ENCODE data around the gene IL2RG. TPM values are rescaled to one million over a fixed set of nuclear protein-coding genes. Genes with fewer than 3 reads are reported as not detected.

Gene IL2RG
- total and polyA plus RNA-seq, 4 donors = 2.2 to 4.0 (median 3.3) TPM

- no peak for TF ChIP-seq HNF4G (IDR thresholded peaks at IDR 0.05)
These were observed 36.9 kb upstream of the IL2RG start (continued) for GRCh38 chrX:71148278-71148663.

GRCh38 chrX:71147496-71148277 lies 36.3 kb upstream of the IL2RG start:
- no peaks in the 10 kb centered on the region for H3K9me3 ChIP-seq (ENCODE audit: control insufficient read depth in 4 of 4, low read length in 3 of 4)
- H3K4me1 ChIP-seq (ENCODE audit: control insufficient read depth in 4 of 4, insufficient read depth in 4 of 4, low read length in 3 of 4) = peaks cover 0 to 6% (median 3%) of the 10 kb centered on the region in 4 donors
- H3K9ac ChIP-seq (ENCODE audit: low read depth in 1 of 2, low read length in 2 of 2) = no peak overlapping the region
- peaks cover 0 to 2% (median 0%) of the 10 kb centered on the region in 4 donors for H3K36me3 ChIP-seq (ENCODE audit: control insufficient read depth in 4 of 4, insufficient read depth in 3 of 4, low read depth in 1 of 4, low read length in 3 of 4)
- 92% methylated on average over 28 of the region's 28 CpGs for WGBS
- no peak overlapping the region for H3K4me3 ChIP-seq (ENCODE audit: low read depth in 1 of 3, low read length in 3 of 3)
- TF ChIP-seq SP1 (IDR thresholded peaks at IDR 0.05) (no peak), RXRA (IDR thresholded peaks at IDR 0.05) (no peak), HNF4A (conservative IDR thresholded peaks at IDR 0.05) (no peak), EGR1 (IDR thresholded peaks at IDR 0.05; ENCODE audit: low read depth in 2 of 2) (no peak), ZBTB33 (IDR thresholded peaks at IDR 0.05) (no peak), JUND (IDR thresholded peaks at IDR 0.05) (no peak), FOXA2 (IDR thresholded peaks at IDR 0.05) (no peak), MAX (IDR thresholded peaks at IDR 0.05) (no peak), RAD21 (IDR thresholded peaks at IDR 0.05) (no peak)
- no peak for DNase-seq (ENCODE audit: low spot score)
- no peaks in the 10 kb centered on the region for H3K27me3 ChIP-seq (ENCODE audit: control insufficient read depth in 4 of 4, insufficient read depth in 4 of 4, low read length in 3 of 4)
- no peak overlapping the region for H3K27ac ChIP-seq (ENCODE audit: low read depth in 1 of 2, low read length in 2 of 2)

GRCh38 chrX:71144651-71145050 lies 33.3 kb upstream of the IL2RG start, which contains the start of gene NLGN3:
NLGN3 (plus strand) TSS chrX:71144841; CDS start chrX:71147750, 2,909 bp downstream.
- TF ChIP-seq CTCF (IDR thresholded peaks at IDR 0.05; ENCODE audit: low read depth, low read length, missing input control) (no peak), FOXA2 (IDR thresholded peaks at IDR 0.05) (no peak), RXRA (IDR thresholded peaks at IDR 0.05) (no peak), ZBTB33 (IDR thresholded peaks at IDR 0.05) (no peak), SP1 (IDR thresholded peaks at IDR 0.05) (no peak), HNF4A (conservative IDR thresholded peaks at IDR 0.05) (no peak), EGR1 (IDR thresholded peaks at IDR 0.05; ENCODE audit: low read depth in 2 of 2) (no peak), ATF3 (IDR thresholded peaks at IDR 0.05) (no peak), HNF4G (IDR thresholded peaks at IDR 0.05) (no peak), TAF1 (conservative IDR thresholded peaks at IDR 0.05) (no peak), REST (IDR thresholded peaks at IDR 0.05) (no peak), MAX (IDR thresholded peaks at IDR 0.05) (no peak), YY1 (IDR thresholded peaks at IDR 0.05) (no peak), NR2F2 (IDR thresholded peaks at IDR 0.05) (no peak), JUND (IDR thresholded peaks at IDR 0.05) (no peak), FOXA1 (IDR thresholded peaks at IDR 0.05) (no peak)
- DNase-seq (ENCODE audit: low spot score) = no peak
- Histone ChIP-seq H3K9ac (ENCODE audit: low read depth in 1 of 2, low read length in 2 of 2) (no peak within 1 kb of the TSS), H3K4me3 (ENCODE audit: low read depth in 1 of 3, low read length in 3 of 3) (no peak within 1 kb of the TSS), H3K4me1 (ENCODE audit: control insufficient read depth in 4 of 4, insufficient read depth in 4 of 4, low read length in 3 of 4) (peaks cover 0 to 6% (median 3%) of the 10 kb centered on the region in 4 donors), H3K27me3 (ENCODE audit: control insufficient read depth in 4 of 4, insufficient read depth in 4 of 4, low read length in 3 of 4) (no peaks in the 10 kb centered on the region), H3K9me3 (ENCODE audit: control insufficient read depth in 4 of 4, low read length in 3 of 4) (no peaks in the 10 kb centered on the region), H3K27ac (ENCODE audit: low read depth in 1 of 2, low read length in 2 of 2) (no peak within 1 kb of the TSS), H3K36me3 (ENCODE audit: control insufficient read depth in 4 of 4, insufficient read depth in 3 of 4, low read depth in 1 of 4, low read length in 3 of 4) (peaks cover 0 to 11% (median 6%) of the 10 kb centered on the region in 4 donors)
- WGBS = 15% methylated on average over 28 of the region's 28 CpGs

All from liver (tissue), 9 donors.